Dermis lymphatic vessel endothelial cell (primary cell): ENCODE measurements around the gene CT45A5. TPM values are rescaled to one million over a fixed set of nuclear protein-coding genes. Genes with fewer than 3 reads are reported as not detected.

Experiments
- total RNA-seq: library from RNA; depleted of rRNA; stranded (reverse); fragments of >200 nt; gene quantifications from 2 replicates; pipeline ENCODE4 v1.2.1, GENCODE V29; 2014

Gene CT45A5, protein sequence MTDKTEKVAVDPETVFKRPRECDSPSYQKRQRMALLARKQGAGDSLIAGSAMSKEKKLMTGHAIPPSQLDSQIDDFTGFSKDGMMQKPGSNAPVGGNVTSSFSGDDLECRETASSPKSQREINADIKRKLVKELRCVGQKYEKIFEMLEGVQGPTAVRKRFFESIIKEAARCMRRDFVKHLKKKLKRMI
- total RNA-seq = not detected in 2 replicates

DNA sequence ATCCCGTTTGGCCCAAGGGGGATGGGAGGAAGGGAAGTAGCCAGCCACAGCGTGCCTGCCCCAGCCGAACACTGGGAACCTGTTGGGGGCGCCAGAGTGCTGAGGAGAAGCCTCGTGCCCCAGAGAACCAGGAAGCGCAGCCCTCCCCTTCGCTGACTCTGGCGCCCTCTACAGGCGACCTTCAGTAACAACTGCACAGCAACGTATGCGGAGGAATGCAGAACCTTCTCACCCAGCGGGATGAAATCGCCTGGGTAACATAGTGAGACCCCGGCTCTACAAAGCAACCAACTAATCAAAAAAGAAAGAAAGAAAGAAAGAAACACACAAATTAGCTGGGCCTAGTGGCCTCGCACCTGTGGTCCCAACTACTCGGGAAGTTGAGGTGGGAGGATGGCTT is at the start of gene CT45A5:
Gene CT45A5, minus strand, starts transcription at position 101 of the 400 bp plus-strand sequence. CDS start 3,774 bp downstream, outside the sequence.

DNA sequence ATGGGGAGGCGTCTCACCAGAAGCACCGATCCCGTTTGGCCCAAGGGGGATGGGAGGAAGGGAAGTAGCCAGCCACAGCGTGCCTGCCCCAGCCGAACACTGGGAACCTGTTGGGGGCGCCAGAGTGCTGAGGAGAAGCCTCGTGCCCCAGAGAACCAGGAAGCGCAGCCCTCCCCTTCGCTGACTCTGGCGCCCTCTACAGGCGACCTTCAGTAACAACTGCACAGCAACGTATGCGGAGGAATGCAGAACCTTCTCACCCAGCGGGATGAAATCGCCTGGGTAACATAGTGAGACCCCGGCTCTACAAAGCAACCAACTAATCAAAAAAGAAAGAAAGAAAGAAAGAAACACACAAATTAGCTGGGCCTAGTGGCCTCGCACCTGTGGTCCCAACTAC is 34.6 kb upstream of the CT45A5 start, which contains the start of gene CT45A2:
Gene CT45A2, minus strand, starts transcription at position 101 of the 400 bp plus-strand sequence. CDS start 3,747 bp downstream, outside the sequence.

DNA sequence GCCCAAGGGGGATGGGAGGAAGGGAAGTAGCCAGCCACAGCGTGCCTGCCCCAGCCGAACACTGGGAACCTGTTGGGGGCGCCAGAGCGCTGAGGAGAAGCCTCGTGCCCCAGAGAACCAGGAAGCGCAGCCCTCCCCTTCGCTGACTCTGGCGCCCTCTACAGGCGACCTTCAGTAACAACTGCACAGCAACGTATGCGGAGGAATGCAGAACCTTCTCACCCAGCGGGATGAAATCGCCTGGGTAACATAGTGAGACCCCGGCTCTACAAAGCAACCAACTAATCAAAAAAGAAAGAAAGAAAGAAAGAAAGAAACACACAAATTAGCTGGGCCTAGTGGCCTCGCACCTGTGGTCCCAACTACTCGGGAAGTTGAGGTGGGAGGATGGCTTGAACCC is 17.4 kb upstream of the CT45A5 start, which contains the start of gene CT45A6:
Gene CT45A6, minus strand, starts transcription at position 101 of the 400 bp plus-strand sequence. CDS start 3,794 bp downstream, outside the sequence.

DNA sequence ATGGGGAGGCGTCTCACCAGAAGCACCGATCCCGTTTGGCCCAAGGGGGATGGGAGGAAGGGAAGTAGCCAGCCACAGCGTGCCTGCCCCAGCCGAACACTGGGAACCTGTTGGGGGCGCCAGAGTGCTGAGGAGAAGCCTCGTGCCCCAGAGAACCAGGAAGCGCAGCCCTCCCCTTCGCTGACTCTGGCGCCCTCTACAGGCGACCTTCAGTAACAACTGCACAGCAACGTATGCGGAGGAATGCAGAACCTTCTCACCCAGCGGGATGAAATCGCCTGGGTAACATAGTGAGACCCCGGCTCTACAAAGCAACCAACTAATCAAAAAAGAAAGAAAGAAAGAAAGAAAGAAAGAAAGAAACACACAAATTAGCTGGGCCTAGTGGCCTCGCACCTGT is 17.2 kb downstream of the CT45A5 start, which contains the start of gene CT45A3:
Gene CT45A3, minus strand, starts transcription at position 101 of the 400 bp plus-strand sequence. CDS start 3,747 bp downstream, outside the sequence.

Other genes with a start within 250 kb of the CT45A5 start
- gene CT45A1, start 71.9 kb downstream of the CT45A5 start, total RNA-seq = not detected in 2 replicates
- not detected in 2 replicates for gene CT45A3, start 17.3 kb downstream of the CT45A5 start, total RNA-seq
- not detected in 2 replicates for gene CT45A6, start 17.3 kb upstream of the CT45A5 start, total RNA-seq
- gene CT45A2, start 34.5 kb upstream of the CT45A5 start, total RNA-seq = not detected in 2 replicates
- gene CT45A7, start 51.8 kb upstream of the CT45A5 start, total RNA-seq = not detected in 2 replicates
- not detected in 2 replicates for gene CT45A8, start 69.0 kb upstream of the CT45A5 start, total RNA-seq
- not detected in 2 replicates for gene CT45A9, start 86.3 kb upstream of the CT45A5 start, total RNA-seq
- gene CT45A10, start 107.9 kb upstream of the CT45A5 start, total RNA-seq = not detected in 2 replicates
- gene SAGE1, start 108.2 kb upstream of the CT45A5 start, total RNA-seq = not detected in 2 replicates
- gene MMGT1, start 188.5 kb upstream of the CT45A5 start, total RNA-seq = 6.7 TPM in 2 replicates
- 15.4 and 20.2 TPM in 2 replicates for gene SLC9A6, start 199.9 kb upstream of the CT45A5 start, total RNA-seq